ENCODE data around the gene SRP19.

DNA sequence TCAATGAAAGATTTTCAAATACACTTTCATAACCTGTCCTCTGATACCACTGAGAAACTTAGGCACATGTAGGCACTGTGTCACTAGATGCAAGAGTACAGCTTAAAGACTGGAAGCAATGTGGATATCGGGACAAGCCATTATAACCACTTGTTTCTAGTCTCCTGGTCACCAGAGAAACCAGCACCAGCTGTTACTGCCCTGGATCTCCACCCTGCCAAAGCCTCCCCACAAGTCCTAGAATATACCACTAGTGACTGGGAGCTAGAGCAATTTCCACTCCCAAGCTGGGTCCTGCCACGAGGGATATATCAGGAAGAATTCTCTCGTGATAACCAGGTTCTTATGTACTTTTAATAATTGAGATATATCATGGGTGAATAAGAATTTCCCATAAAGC is 41.5 kb downstream of the SRP19 start:
- TF ChIP-seq, protein P1, sequence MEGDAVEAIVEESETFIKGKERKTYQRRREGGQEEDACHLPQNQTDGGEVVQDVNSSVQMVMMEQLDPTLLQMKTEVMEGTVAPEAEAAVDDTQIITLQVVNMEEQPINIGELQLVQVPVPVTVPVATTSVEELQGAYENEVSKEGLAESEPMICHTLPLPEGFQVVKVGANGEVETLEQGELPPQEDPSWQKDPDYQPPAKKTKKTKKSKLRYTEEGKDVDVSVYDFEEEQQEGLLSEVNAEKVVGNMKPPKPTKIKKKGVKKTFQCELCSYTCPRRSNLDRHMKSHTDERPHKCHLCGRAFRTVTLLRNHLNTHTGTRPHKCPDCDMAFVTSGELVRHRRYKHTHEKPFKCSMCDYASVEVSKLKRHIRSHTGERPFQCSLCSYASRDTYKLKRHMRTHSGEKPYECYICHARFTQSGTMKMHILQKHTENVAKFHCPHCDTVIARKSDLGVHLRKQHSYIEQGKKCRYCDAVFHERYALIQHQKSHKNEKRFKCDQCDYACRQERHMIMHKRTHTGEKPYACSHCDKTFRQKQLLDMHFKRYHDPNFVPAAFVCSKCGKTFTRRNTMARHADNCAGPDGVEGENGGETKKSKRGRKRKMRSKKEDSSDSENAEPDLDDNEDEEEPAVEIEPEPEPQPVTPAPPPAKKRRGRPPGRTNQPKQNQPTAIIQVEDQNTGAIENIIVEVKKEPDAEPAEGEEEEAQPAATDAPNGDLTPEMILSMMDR (conservative IDR thresholded peaks at IDR 0.05; ENCODE audit: low read depth, low read length) = no peak
- TF ChIP-seq EZH2phosphoT487 (IDR thresholded peaks at IDR 0.05; ENCODE audit: borderline replicate concordance, low read length) = no peak

All from PC-3 (cell line).